ENCODE data around the gene TP53BP2.

Gene TP53BP2

GRCh38 chr1:223771814-223772770 is 73.7 kb downstream of the TP53BP2 start:
- TF ChIP-seq POLR2AphosphoS5 (IDR thresholded peaks at IDR 0.05; ENCODE audit: low read depth): no peak
- no peak for TF ChIP-seq GABPA (IDR thresholded peaks at IDR 0.05; ENCODE audit: low read depth)
- TF ChIP-seq REST (IDR thresholded peaks at IDR 0.05; ENCODE audit: insufficient replicate concordance, low read depth): no peak
- TF ChIP-seq, protein P1, sequence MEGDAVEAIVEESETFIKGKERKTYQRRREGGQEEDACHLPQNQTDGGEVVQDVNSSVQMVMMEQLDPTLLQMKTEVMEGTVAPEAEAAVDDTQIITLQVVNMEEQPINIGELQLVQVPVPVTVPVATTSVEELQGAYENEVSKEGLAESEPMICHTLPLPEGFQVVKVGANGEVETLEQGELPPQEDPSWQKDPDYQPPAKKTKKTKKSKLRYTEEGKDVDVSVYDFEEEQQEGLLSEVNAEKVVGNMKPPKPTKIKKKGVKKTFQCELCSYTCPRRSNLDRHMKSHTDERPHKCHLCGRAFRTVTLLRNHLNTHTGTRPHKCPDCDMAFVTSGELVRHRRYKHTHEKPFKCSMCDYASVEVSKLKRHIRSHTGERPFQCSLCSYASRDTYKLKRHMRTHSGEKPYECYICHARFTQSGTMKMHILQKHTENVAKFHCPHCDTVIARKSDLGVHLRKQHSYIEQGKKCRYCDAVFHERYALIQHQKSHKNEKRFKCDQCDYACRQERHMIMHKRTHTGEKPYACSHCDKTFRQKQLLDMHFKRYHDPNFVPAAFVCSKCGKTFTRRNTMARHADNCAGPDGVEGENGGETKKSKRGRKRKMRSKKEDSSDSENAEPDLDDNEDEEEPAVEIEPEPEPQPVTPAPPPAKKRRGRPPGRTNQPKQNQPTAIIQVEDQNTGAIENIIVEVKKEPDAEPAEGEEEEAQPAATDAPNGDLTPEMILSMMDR (IDR thresholded peaks at IDR 0.05; ENCODE audit: insufficient read depth, low read length): no peak
- TF ChIP-seq SPI1 (IDR thresholded peaks at IDR 0.05; ENCODE audit: borderline replicate concordance, low read depth): no peak
- DNase-seq (ENCODE audit: low read depth in 1 of 2, low spot score in 1 of 2): no peak
- Histone ChIP-seq H3K4me3 (replicated peaks; ENCODE audit: insufficient read depth, low read length) (no peak overlapping the region), H3K27me3 (ENCODE audit: insufficient read depth, poor library complexity, severe bottlenecking) (no peaks in the 10 kb centered on the region), H3K27ac (replicated peaks) (no peak overlapping the region)

- Histone ChIP-seq H3K27me3 (ENCODE audit: insufficient read depth, poor library complexity, severe bottlenecking) (no peaks in the 10 kb centered on the region), H3K27ac (replicated peaks) (no peak overlapping the region), H3K4me3 (replicated peaks; ENCODE audit: insufficient read depth, low read length) (no peak overlapping the region)
- no peak for TF ChIP-seq GABPA (IDR thresholded peaks at IDR 0.05; ENCODE audit: low read depth)
- no peak for TF ChIP-seq SPI1 (IDR thresholded peaks at IDR 0.05; ENCODE audit: borderline replicate concordance, low read depth)
- TF ChIP-seq, protein P1 (IDR thresholded peaks at IDR 0.05; ENCODE audit: insufficient read depth, low read length): no peak
- TF ChIP-seq REST (IDR thresholded peaks at IDR 0.05; ENCODE audit: insufficient replicate concordance, low read depth): no peak
- no peak for TF ChIP-seq POLR2AphosphoS5 (IDR thresholded peaks at IDR 0.05; ENCODE audit: low read depth)
- no peak for DNase-seq (ENCODE audit: low read depth in 1 of 2, low spot score in 1 of 2)
These were observed 74.3 kb downstream of the TP53BP2 start for GRCh38 chr1:223771469-223771813.

- Histone ChIP-seq H3K27me3 (ENCODE audit: insufficient read depth, poor library complexity, severe bottlenecking) (no peaks in the 10 kb centered on the region), H3K27ac (replicated peaks) (no peak overlapping the region), H3K4me3 (replicated peaks; ENCODE audit: insufficient read depth, low read length) (no peak overlapping the region)
- DNase-seq (ENCODE audit: low read depth in 1 of 2, low spot score in 1 of 2): no peak
- no peak for TF ChIP-seq REST (IDR thresholded peaks at IDR 0.05; ENCODE audit: insufficient replicate concordance, low read depth)
- 0 out of 2 replicates have a peak, but pooled peaks have one; percentile 26 for TF ChIP-seq POLR2AphosphoS5 (IDR thresholded peaks at IDR 0.05; ENCODE audit: low read depth)
These were observed 75.0 kb downstream of the TP53BP2 start for GRCh38 chr1:223770621-223771315.
